Activated CD4-positive, CD25-positive, alpha-beta regulatory T cell treated with anti-CD3 and anti-CD28 coated beads, Interleukin-2, amount 50 U/mL, for 16 hours (primary cell): ENCODE results near the gene PCSK5.

Source experiments
- DNase-seq: peaks from one replicate; pipeline ENCODE4 v3.0.0-alpha.2; 2020; ENCODE audit warnings: low read depth, low spot score

The PCSK5 gene

DNA sequence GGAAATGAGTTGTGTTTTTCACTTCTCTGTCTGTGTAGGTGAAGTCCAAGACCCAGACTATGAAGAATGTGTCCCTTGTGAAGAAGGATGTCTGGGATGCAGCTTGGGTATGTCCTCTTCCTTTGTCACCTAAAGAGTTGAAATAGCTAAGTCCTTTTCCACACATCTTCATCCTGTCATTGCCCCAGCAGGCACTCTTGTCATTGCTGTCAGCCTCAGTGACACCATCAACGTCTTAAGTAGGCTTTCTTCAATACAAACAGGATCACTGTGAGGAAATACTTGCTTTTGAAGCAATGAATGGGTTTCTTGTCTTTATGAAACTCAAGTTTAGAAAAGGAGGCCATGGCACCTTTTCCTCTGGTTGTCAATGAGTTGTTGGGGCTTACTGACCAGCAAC is 350.1 kb downstream of the PCSK5 start:
- no peak for DNase-seq

DNA sequence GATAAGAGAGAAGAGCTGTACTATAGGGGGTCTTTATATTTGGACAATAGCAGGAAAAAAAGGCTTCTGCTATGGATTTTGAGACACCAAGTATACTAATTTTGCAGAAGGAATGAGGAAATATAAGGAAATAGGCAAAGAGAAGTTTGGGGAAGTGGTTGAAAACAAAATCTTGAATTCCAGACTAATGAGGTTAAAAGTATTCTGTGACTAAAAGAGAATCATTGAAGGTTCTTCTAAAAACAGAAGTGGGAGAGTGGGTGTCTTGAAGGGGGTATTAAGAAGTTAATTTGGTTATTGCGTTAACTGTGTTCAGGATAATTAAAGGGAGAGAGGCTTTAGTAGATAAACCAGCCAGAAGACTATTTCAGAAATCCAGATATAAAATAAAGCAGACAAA is 355.0 kb downstream of the PCSK5 start:
- no peak for DNase-seq

DNA sequence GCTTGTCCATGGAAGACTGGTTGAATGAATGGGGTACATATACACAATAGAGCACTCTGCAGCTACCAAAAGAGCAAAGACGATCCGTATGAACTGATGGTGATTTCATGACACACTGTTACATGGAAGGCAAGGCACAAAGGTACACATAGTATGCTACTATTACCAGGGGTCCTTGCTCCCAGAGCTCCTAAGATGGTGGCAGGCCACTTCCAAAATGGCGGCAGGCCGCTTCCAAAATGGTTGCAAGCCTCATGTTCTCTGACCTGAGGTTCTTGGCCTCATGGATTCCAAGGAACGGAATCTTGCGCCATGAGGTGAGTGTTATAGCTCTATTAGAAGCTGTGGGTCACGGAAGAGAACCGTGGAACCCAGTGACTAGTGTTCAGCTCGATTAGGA is 356.2 kb downstream of the PCSK5 start:
- DNase-seq = no peak

DNA sequence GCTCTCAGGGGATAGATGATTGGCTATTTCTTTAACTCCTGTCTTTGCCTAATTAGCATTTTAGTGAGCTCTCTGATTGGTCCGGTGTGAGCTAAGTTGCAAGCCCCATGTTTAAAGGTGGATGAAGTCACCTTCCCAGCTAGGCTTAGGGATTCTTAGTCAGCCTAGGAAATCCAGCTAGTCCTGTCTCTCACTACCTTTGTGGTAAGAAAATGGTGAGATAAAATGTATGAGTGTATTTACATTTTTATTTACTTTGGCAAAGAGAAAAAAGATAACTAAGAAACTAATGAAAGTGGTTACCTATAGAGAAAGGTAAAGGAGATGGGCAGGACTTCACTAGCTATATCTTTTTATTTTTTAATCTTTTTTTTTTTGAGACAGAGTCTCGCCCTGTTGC is 357.0 kb downstream of the PCSK5 start:
- no peak for DNase-seq

- DNase-seq = no peak
These were observed 358.8 kb downstream of the PCSK5 start for GRCh38 chr9:76249309-76249708.

GRCh38 chr9:76255781-76256455 is 365.4 kb downstream of the PCSK5 start:
- no peak for DNase-seq

DNA sequence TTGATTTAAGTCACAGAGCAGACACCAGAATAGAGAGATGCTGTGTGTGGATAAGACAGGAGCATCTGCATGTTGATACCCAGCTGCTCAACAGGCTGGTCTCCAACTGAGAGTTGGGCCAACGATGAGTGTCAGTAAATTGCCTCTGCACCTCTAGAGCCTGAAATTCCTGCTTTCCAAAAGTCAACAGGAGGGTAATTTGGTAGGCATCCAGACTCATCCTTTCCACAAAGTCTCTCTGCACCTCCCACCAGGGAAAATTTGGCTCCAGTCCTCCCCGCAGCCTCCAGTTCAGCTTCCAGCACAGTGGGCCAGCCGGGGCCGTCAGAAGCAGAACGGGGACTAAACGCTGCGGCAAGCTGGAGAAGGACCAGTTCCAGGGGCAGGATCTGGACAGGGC is 366.8 kb downstream of the PCSK5 start:
- DNase-seq = no peak

GRCh38 chr9:76266649-76267283 is 376.3 kb downstream of the PCSK5 start:
- no peak for DNase-seq

GRCh38 chr9:76267284-76267652 is 376.8 kb downstream of the PCSK5 start:
- DNase-seq = no peak

- DNase-seq = no peak
These were observed 379.3 kb downstream of the PCSK5 start for GRCh38 chr9:76269789-76270188.

GRCh38 chr9:76271755-76272154 is 381.3 kb downstream of the PCSK5 start:
- DNase-seq = no peak

DNA sequence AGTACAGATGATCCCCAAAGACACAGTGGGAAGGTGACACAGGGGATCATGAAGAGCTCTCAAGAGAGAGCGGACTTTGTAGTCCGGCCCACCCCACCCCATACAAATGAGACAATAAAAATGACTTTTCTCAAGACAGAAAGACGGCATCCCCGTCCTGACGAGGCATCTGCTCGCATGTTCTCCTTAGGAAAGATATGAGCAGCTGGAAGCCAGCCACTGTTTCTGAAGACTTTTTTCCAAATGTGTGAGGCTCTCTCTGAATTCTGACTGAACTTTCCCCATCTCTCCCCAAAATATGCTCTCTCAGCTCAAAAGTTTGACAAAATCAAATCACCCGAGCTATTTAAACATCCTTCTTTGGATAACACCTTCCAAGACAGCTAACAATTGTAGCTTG is 398.6 kb downstream of the PCSK5 start:
- no peak for DNase-seq

- DNase-seq = no peak
These were observed 399.2 kb downstream of the PCSK5 start for GRCh38 chr9:76289703-76290102.

DNA sequence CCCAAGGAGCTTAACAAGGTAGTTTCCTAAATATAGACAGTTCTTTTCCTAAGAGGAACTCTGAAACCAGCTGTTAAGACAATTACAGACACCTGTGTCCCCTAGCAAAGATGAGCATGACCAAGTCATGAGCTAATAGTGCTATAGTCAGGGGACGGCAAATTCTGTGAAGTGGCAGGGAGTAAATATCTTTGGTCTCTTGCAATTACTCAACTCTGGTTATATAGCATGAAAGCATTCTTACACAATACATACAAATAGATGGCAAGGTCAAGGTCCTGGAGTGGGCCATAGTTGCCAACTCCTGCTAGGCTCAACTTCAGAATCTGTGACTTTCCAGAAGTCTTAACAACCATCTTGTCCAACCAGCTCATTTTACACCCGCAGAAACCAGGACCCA is 400.1 kb downstream of the PCSK5 start:
- DNase-seq = no peak

DNA sequence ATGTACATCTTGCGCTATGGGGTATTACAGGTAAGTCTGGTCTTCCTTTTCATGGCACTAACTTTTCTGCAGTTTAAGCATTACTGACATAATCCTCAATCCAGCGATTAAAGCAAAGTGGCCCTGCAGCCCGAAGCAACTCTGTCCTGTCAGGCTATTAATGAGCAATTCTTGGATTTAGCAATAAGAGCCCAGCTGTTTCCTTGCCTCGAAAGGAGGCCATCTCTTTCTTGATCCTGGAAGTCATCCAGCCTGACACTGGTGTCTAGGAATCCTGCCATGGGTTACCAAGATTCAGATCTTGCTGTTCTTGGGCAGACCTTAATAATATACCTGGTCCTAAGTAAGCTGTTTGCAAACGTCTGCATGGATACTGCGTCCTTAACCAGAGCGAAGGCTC is 401.8 kb downstream of the PCSK5 start:
- no peak for DNase-seq

DNA sequence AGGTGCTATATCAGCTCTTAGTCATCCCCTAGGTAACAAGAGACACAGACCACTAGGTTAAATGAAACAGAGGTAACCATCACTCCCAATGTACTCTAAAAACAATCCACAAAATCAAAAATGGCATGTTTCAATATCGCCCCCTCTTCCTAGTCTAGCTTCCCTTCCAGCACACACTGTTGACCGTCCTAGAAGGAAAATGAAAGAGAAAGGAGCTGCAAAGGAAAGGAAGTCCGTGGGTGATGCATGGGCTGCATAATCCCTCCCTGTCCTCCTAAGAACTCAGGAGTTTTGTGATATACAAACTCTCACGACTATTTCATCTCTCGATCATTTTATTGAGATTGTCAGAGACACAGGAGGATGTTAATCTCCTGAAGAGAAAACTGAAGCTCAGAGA is 402.2 kb downstream of the PCSK5 start:
- DNase-seq = no peak

GRCh38 chr9:76294301-76294700 is 403.8 kb downstream of the PCSK5 start:
- no peak for DNase-seq

- no peak for DNase-seq
These were observed 406.3 kb downstream of the PCSK5 start for GRCh38 chr9:76296561-76297310.

- no peak for DNase-seq
These were observed 407.3 kb downstream of the PCSK5 start for GRCh38 chr9:76297721-76298239.

GRCh38 chr9:76298521-76299144 is 408.2 kb downstream of the PCSK5 start:
- DNase-seq = no peak

DNA sequence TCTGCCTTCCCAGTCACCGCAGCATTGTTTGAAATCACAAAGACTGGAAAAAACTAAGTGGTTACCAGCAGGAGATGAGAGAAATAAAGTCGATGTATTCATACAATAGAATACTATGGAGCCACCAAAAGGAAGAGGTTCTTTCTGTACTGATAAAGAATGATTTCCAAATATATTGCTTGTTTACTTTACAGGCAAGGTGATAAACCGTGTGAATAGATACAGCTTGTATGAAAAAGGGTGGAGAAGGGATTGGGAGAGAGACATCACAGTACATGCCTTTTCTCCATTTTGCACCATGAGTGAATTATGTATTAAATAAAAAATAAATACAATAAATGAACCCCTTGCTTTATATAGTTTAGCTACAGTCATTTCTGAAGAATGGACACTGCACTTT is 412.1 kb downstream of the PCSK5 start:
- no peak for DNase-seq

GRCh38 chr9:76302947-76303550 is 412.6 kb downstream of the PCSK5 start:
- no peak for DNase-seq
